Activated T-helper 1 cell treated with anti-CD3 and anti-CD28 coated beads, Interleukin-2, amount 50 U/mL, for 16 hours (primary cell): ENCODE data around the gene ARVCF.

Experiments used
- DNase-seq, 2 donors: peaks; one replicate each; pipeline ENCODE4 v3.0.0-alpha.2; 2020; ENCODE audit warnings: low read depth in 1 of 2, low spot score in 1 of 2

ARVCF gene

DNA sequence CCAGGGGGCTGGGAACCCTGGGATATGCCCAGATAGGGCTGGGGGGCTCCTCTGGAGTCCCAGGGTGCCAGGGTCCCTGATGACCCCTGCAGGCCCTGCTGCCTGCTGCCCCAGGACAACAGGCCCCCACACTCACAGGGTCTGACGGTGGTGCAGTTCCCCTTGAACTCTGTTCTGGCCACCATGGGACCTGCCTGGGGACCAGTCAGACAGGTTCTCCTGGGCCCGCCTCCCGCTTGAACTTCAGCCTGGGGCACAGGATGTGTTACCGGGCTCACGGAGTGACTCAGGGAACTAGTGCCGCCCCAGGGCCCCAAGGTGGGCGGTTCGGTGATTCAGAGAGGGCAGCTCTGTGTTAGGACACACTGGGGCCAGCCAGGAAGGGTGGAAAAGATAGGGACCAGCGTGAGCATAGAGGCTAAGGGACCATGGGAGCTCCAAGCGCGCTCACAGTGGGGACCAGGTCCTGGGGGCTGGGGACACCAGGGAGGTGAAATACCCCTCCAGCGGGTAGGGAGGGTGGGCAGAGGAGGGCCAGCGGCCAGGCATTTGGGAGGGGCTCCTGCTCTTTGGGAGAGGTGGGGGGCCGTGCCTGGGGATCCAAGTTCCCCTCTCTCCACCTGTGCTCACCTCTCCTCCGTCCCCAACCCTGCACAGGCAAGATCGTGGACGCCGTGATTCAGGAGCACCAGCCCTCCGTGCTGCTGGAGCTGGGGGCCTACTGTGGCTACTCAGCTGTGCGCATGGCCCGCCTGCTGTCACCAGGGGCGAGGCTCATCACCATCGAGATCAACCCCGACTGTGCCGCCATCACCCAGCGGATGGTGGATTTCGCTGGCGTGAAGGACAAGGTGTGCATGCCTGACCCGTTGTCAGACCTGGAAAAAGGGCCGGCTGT is 53.5 kb downstream of the ARVCF start:
- DNase-seq: no peak

- peak in 1 of 2 donors; percentile 48 for DNase-seq
Observed at GRCh38 chr22:19962246-19962908, 54.2 kb downstream of the ARVCF start.

GRCh38 chr22:19961868-19962245 is 54.8 kb downstream of the ARVCF start:
- DNase-seq: no peak

- no peak for DNase-seq
Observed at GRCh38 chr22:19961201-19961580, 55.4 kb downstream of the ARVCF start.

GRCh38 chr22:19960491-19961200 is 56.0 kb downstream of the ARVCF start:
- no peak for DNase-seq

DNA sequence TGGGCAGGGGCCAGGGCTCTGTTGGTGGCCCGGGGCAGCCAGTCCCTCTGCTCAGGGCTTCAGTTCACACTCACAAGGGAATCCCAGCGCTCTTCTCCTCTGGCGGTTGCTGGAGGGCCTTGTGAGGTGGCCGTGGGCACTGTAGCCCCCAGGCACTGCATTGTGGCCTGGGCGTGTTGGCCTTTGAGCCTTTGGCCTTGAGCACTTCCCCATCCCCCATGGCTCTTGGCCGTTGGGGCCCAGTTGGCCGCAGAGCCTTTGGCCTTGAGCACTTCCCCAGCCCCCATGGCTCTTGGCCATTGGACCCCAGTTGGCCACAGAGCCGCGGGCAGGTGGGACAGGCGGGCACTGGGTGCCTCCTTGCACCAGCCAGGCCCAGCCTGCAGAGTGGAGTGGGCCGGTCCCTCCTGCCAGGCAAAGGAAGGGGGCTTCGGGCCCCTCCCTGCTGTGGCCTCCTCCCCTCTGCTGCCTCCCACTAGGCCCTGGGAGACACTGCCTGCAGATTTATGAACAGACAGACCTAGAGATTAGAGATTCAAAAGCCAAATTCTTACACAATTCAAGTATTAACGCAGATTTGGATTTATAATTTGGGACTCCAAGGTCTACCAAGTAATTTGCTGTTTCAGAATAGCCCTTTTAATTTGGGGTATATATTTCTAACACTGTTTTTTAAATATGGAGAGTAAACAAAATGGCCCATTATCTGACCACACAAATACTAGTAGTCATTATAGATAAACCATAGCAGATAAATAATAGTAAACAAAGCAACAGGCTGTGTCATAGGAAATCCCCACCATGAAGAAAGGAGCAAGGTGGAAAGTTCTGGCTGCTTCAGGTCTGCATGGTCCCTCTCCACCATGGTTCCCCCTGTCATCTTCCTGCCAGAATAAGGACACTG is 56.8 kb downstream of the ARVCF start:
- DNase-seq: no peak

GRCh38 chr22:19959043-19959586 is 57.5 kb downstream of the ARVCF start:
- no peak for DNase-seq

- no peak for DNase-seq
Observed at GRCh38 chr22:19958083-19959042, 58.3 kb downstream of the ARVCF start.

- DNase-seq: no peak
Observed at GRCh38 chr22:19957445-19957844, 59.2 kb downstream of the ARVCF start.

- no peak for DNase-seq
Observed at GRCh38 chr22:19955241-19956128, 61.1 kb downstream of the ARVCF start.

DNA sequence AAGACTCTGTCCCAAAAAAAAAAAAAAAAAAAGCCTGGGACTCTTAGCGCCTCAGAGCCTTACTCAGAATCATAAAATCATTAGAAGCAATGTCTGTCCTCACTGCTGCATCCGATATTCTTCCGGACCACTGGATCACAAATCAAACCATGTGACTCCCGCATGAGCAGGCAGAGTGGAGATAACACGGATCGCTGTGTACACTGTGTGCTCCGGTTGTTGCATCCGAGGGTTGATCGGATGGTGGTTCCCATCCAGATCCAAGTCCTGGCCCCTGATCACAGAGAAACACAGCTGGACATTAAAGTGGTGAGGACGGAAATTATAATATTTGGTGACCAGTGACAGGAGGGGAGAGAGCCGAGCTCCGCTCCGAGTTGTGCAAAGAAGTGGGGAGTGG is 65.3 kb downstream of the ARVCF start:
- no peak for DNase-seq

GRCh38 chr22:19948057-19948760 is 68.4 kb downstream of the ARVCF start:
- no peak for DNase-seq

- DNase-seq: no peak
Observed at GRCh38 chr22:19943082-19944026, 73.3 kb downstream of the ARVCF start.

DNA sequence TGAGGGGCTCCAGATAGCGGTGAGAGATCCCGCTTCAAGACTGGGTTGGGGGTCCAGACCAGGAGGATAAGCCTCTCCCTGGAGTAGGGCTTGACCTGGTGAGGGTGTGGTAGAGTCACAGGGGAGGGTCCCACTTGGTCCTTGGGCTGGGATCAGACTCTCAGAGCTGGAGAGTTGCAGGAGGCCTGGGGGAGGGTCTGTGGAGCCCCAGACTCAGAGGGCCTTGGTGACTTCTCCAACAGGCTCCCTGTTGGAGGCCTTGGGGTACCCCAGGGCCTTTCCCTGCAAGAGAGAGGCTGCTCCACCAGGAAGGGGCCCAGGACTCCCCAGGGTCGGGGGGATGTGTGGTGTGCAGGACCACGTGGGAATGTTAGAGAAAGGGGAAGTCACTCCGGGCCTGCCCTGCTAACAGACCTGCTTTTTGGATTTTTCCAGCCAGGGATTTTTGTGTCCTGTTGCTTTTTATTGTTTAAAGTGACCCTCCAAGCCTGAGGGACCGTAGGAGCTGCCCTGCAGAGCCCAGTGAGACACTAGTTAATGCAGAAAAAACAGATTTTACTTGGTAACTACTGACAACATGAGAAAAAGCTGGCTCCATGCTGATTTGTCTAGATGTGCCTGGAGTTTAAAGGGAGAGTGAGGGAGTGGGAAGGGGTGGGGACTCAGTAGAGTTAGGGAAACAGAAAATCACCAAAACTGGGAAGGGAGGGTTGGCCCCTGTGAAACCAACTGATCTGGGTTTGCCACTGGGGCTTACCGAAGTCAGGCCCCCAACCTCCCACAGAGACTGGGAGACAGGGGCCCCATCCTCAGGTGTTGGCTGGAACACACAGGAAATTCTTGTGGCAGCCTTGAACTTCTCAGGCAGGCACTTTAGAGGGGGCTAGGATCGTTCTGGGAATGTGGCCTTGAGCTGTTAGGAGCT is 74.2 kb downstream of the ARVCF start:
- no peak for DNase-seq

- DNase-seq: peak; percentile 49 to 56
Observed at GRCh38 chr22:19941365-19942082, 75.1 kb downstream of the ARVCF start, which contains the start of the genes COMT and TXNRD2. TSS of gene COMT (plus strand) at chr22:19941772. CDS start at chr22:19962527, 20,755 bp downstream. TSS of gene TXNRD2 (minus strand) at chr22:19941818. CDS start at chr22:19941803, 15 bp downstream.
